ENCODE data around the gene STAB1.
"Not testable (repeated sequence)": the region's sequence is repeated elsewhere in the genome, so short reads cannot be mapped to it uniquely, and the experiment has no call there.

STAB1 gene

GRCh38 chr3:52518723-52519444 lies 23.7 kb downstream of the STAB1 start:
- H3K27me3 Mint-ChIP-seq, result no peaks in the 10 kb centered on the region
- ATAC-seq (no peak), DNase-seq (no peak)
- no peaks in the 10 kb centered on the region for H3K4me1 Mint-ChIP-seq
- no peak overlapping the region for H3K4me3 Mint-ChIP-seq
- peaks cover under 1% of the 10 kb centered on the region for H3K36me3 Mint-ChIP-seq (ENCODE audit: low read depth)
- no peak overlapping the region for H3K27ac Mint-ChIP-seq
- H3K9me3 Mint-ChIP-seq, result no peaks in the 10 kb centered on the region

- peaks cover 6% of the 10 kb centered on the region for H3K36me3 Mint-ChIP-seq (ENCODE audit: low read depth)
- no peaks in the 10 kb centered on the region for H3K4me1 Mint-ChIP-seq
- no peaks in the 10 kb centered on the region for H3K27me3 Mint-ChIP-seq
- H3K9me3 Mint-ChIP-seq, result no peaks in the 10 kb centered on the region
- DNase-seq, result no peak
- no peak for ATAC-seq
- no peak overlapping the region for H3K4me3 Mint-ChIP-seq
- H3K27ac Mint-ChIP-seq, result no peak overlapping the region
Measured at GRCh38 chr3:52519445-52520140, 24.5 kb downstream of the STAB1 start.

- Mint-ChIP-seq H3K4me1 (no peaks in the 10 kb centered on the region), H3K9me3 (no peaks in the 10 kb centered on the region), H3K27ac (no peak overlapping the region), H3K36me3 (ENCODE audit: low read depth) (peaks cover 6% of the 10 kb centered on the region), H3K4me3 (no peak overlapping the region), H3K27me3 (no peaks in the 10 kb centered on the region)
- ATAC-seq (no peak), DNase-seq (no peak)
Measured at GRCh38 chr3:52520141-52520667, 25.1 kb downstream of the STAB1 start.

- H3K4me3 Mint-ChIP-seq, result no peak overlapping the region
- H3K27ac Mint-ChIP-seq, result no peak overlapping the region
- no peak for ATAC-seq
- H3K36me3 Mint-ChIP-seq (ENCODE audit: low read depth), result peaks cover 6% of the 10 kb centered on the region
- no peaks in the 10 kb centered on the region for H3K4me1 Mint-ChIP-seq
- no peaks in the 10 kb centered on the region for H3K9me3 Mint-ChIP-seq
- DNase-seq, result no peak
- H3K27me3 Mint-ChIP-seq, result no peaks in the 10 kb centered on the region
Measured at GRCh38 chr3:52520716-52521487, 25.8 kb downstream of the STAB1 start.

GRCh38 chr3:52521488-52521824 lies 26.3 kb downstream of the STAB1 start:
- Mint-ChIP-seq H3K4me3 (no peak overlapping the region), H3K27ac (no peak overlapping the region), H3K36me3 (ENCODE audit: low read depth) (peaks cover 6% of the 10 kb centered on the region), H3K9me3 (no peaks in the 10 kb centered on the region), H3K27me3 (no peaks in the 10 kb centered on the region), H3K4me1 (no peaks in the 10 kb centered on the region)
- DNase-seq (no peak), ATAC-seq (no peak)

- Mint-ChIP-seq H3K9me3 (no peaks in the 10 kb centered on the region), H3K4me1 (no peaks in the 10 kb centered on the region), H3K27me3 (no peaks in the 10 kb centered on the region), H3K4me3 (no peak overlapping the region), H3K27ac (no peak overlapping the region), H3K36me3 (ENCODE audit: low read depth) (peaks cover 6% of the 10 kb centered on the region)
- DNase-seq, result no peak
- no peak for ATAC-seq
Measured at GRCh38 chr3:52521881-52522650, 26.9 kb downstream of the STAB1 start.

GRCh38 chr3:52522651-52523251 lies 27.6 kb downstream of the STAB1 start:
- Mint-ChIP-seq H3K9me3 (no peaks in the 10 kb centered on the region), H3K36me3 (ENCODE audit: low read depth) (peaks cover 6% of the 10 kb centered on the region), H3K4me3 (no peak overlapping the region), H3K27ac (no peak overlapping the region), H3K27me3 (no peaks in the 10 kb centered on the region), H3K4me1 (no peaks in the 10 kb centered on the region)
- DNase-seq (no peak), ATAC-seq (no peak)

GRCh38 chr3:52523386-52524257 lies 28.5 kb downstream of the STAB1 start:
- no peak for DNase-seq
- Mint-ChIP-seq H3K27me3 (no peaks in the 10 kb centered on the region), H3K4me3 (no peak overlapping the region), H3K36me3 (ENCODE audit: low read depth) (peaks cover 6% of the 10 kb centered on the region), H3K4me1 (no peaks in the 10 kb centered on the region), H3K9me3 (no peaks in the 10 kb centered on the region), H3K27ac (no peak overlapping the region)
- ATAC-seq, result no peak

GRCh38 chr3:52524258-52524751 lies 29.2 kb downstream of the STAB1 start:
- ATAC-seq, result no peak
- H3K4me1 Mint-ChIP-seq, result no peaks in the 10 kb centered on the region
- no peaks in the 10 kb centered on the region for H3K9me3 Mint-ChIP-seq
- no peaks in the 10 kb centered on the region for H3K27me3 Mint-ChIP-seq
- H3K27ac Mint-ChIP-seq, result no peak overlapping the region
- peaks cover 6% of the 10 kb centered on the region for H3K36me3 Mint-ChIP-seq (ENCODE audit: low read depth)
- no peak for DNase-seq
- no peak overlapping the region for H3K4me3 Mint-ChIP-seq

- ATAC-seq (no peak), DNase-seq (no peak)
- no peak overlapping the region for H3K4me3 Mint-ChIP-seq
- no peak overlapping the region for H3K27ac Mint-ChIP-seq
- no peaks in the 10 kb centered on the region for H3K27me3 Mint-ChIP-seq
- H3K36me3 Mint-ChIP-seq (ENCODE audit: low read depth), result peaks cover 6% of the 10 kb centered on the region
- no peaks in the 10 kb centered on the region for H3K4me1 Mint-ChIP-seq
- no peaks in the 10 kb centered on the region for H3K9me3 Mint-ChIP-seq
Measured at GRCh38 chr3:52524752-52525679, 29.9 kb downstream of the STAB1 start.

- ATAC-seq (no peak), DNase-seq (no peak)
- no peaks in the 10 kb centered on the region for H3K9me3 Mint-ChIP-seq
- H3K27ac Mint-ChIP-seq, result no peak overlapping the region
- H3K36me3 Mint-ChIP-seq (ENCODE audit: low read depth), result peaks cover 6% of the 10 kb centered on the region
- H3K27me3 Mint-ChIP-seq, result no peaks in the 10 kb centered on the region
- H3K4me1 Mint-ChIP-seq, result no peaks in the 10 kb centered on the region
- H3K4me3 Mint-ChIP-seq, result no peak overlapping the region
Measured at GRCh38 chr3:52525680-52526561, 30.8 kb downstream of the STAB1 start.

- H3K9me3 Mint-ChIP-seq; H3K27me3 Mint-ChIP-seq; DNase-seq; H3K36me3 Mint-ChIP-seq (ENCODE audit: low read depth); ATAC-seq; H3K4me1 Mint-ChIP-seq; H3K4me3 Mint-ChIP-seq; H3K27ac Mint-ChIP-seq: not testable (repeated sequence)
Measured at GRCh38 chr3:52526671-52527038, 31.5 kb downstream of the STAB1 start.

All from activated naive CD8-positive, alpha-beta T cell treated with anti-CD3 and anti-CD28 coated beads, Interleukin-2, amount 50 U/mL, for 24 hours (primary cell).